CD4-positive, alpha-beta T cell (primary cell): ENCODE results near the gene KCNE1. TPM values are rescaled to one million over a fixed set of nuclear protein-coding genes. Genes with fewer than 3 reads are reported as not detected.

ENCODE experiments used
- ATAC-seq: fragments of 200-7000 bp; cut with Tn5 transposase; one replicate; pipeline ENCODE4 v1.10.0; 2022; ENCODE audit warnings: mild to moderate bottlenecking; ENCODE audit not compliant: poor library complexity
- CTCF ChIA-PET: fragments of 350-600 bp; sonication (Branson Sonifier 250); formaldehyde crosslinking; loops from one replicate; lab custom pipeline; 2021; ENCODE audit warnings: antibody characterized with exemption, inconsistent platforms; lab: Charles Lee
- POLR2A ChIA-PET: fragments of 350-600 bp; sonication (Branson Sonifier 250); formaldehyde crosslinking; loops from one replicate; lab custom pipeline; 2021; ENCODE audit warnings: antibody characterized with exemption, inconsistent platforms; lab: Charles Lee
- DNase-seq, 14 experiments: peaks; one replicate each; pipeline ENCODE4 v3.0.0-alpha.2; 2013 to 2020; ENCODE audit warnings: mixed read lengths in 2 of 14
- H3K27ac ChIP-seq, 2 donors: one replicate each; pipeline versions ENCODE4 v1.5.1 to v1.7.0; 2013; ENCODE audit warnings: low read length in 2 of 2, low read depth in 1 of 2, mild to moderate bottlenecking in 1 of 2
- H3K27me3 ChIP-seq, 2 experiments: 1 replicate in 1 of 2; 2 replicates in 1 of 2; pipeline versions ENCODE4 v1.6.1 to v1.7.0; 2013; ENCODE audit warnings: low read length in 2 of 2, control low read depth in 1 of 2, mild to moderate bottlenecking in 1 of 2, moderate library complexity in 1 of 2; ENCODE audit not compliant: insufficient read depth in 2 of 2, control insufficient read depth in 1 of 2
- H3K36me3 ChIP-seq: one replicate; pipeline ENCODE4 v1.6.1; 2013; ENCODE audit warnings: low read length, control low read depth; ENCODE audit not compliant: insufficient read depth
- H3K4me1 ChIP-seq: one replicate; pipeline ENCODE4 v1.6.1; 2013; ENCODE audit warnings: low read length, control low read depth; ENCODE audit not compliant: insufficient read depth
- H3K4me3 ChIP-seq: one replicate; pipeline ENCODE4 v1.5.1; 2013; ENCODE audit warnings: mild to moderate bottlenecking, low read length, moderate library complexity
- H3K9me3 ChIP-seq, 2 experiments: 1 replicate in 1 of 2; 2 replicates in 1 of 2; pipeline versions ENCODE4 v1.6.1 to v1.7.0; 2013; ENCODE audit warnings: low read length in 2 of 2, mild to moderate bottlenecking in 2 of 2, control low read depth in 1 of 2, moderate library complexity in 1 of 2; ENCODE audit not compliant: control insufficient read depth in 1 of 2, insufficient read depth in 1 of 2
- H3K27ac Mint-ChIP-seq: one replicate; pipeline ENCODE4 v1.8.0; 2020; ENCODE audit warnings: mixed read lengths
- H3K27me3 Mint-ChIP-seq: one replicate; pipeline ENCODE4 v1.8.0; 2021; ENCODE audit warnings: mixed read lengths
- H3K36me3 Mint-ChIP-seq: one replicate; pipeline ENCODE4 v1.8.0; 2021; ENCODE audit warnings: low read depth, mixed read lengths
- H3K4me1 Mint-ChIP-seq: one replicate; pipeline ENCODE4 v1.8.0; 2021; ENCODE audit warnings: low read depth, mixed read lengths
- H3K4me3 Mint-ChIP-seq: one replicate; pipeline ENCODE4 v1.8.0; 2020; ENCODE audit warnings: mild to moderate bottlenecking, mixed read lengths
- H3K9me3 Mint-ChIP-seq: one replicate; pipeline ENCODE4 v1.8.0; 2020; ENCODE audit warnings: mixed read lengths
- intact Hi-C, 2 experiments: fragments of 100-400 bp; cut with DNase I in 1 of 2; cut with micrococcal nuclease in 1 of 2; formaldehyde crosslinking; loops; one replicate each; pipeline versions ENCODE4 v1.15.1 to v1.9.0; 2023 to 2025; cut with DNase I, micrococcal nuclease
- total RNA-seq, 174 experiments: library from RNA in 2 of 174; stranded (reverse) in 2 of 174; gene quantifications; one replicate each; pipeline ENCODE4 v1.2.3 and lab custom pipeline; 2021 to 2026
- TF ChIP-seq, protein P1 (sequence below): fragments of 200-600 bp; IDR thresholded peaks from one replicate; pipeline ENCODE4 v1.8.0; 2022; ENCODE audit warnings: antibody characterized with exemption, mild to moderate bottlenecking

The KCNE1 gene
- total RNA-seq, 2 experiments from 2014 or later = not detected

DNA sequence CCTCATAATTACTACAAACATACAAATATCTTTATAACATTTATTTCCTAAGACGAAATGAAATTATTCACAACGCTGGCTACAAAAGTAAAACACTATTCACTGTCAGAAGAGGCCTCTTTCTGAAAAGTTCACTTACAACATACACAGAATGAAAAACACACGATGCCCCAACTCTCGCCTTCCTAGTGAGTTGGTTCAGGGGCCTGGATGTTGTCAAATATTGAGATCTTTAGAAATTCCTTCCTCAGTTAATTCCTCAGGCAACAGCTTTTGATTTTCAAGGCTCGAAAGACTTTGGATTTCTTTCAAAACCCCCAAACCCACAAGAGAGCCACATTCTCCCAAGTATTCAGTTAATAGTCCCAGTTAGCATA lies 14.2 kb upstream of the KCNE1 start:
- Histone ChIP-seq H3K36me3 (peaks cover 3% of the 10 kb centered on the region), H3K27ac (no peak overlapping the region), H3K4me1 (peaks cover 7% of the 10 kb centered on the region), H3K27me3 (no peaks in the 10 kb centered on the region), H3K9me3 (no peaks in the 10 kb centered on the region), H3K4me3 (peak overlapping the region; percentile 35)
- intact Hi-C loops = no loop called here
- CTCF ChIA-PET = interaction anchor here (1.2 kb wide), 1 partner anchor 166 kb away, joined by 3 read pairs; no protein-coding TSS in a partner anchor
- TF ChIP-seq, protein P1, sequence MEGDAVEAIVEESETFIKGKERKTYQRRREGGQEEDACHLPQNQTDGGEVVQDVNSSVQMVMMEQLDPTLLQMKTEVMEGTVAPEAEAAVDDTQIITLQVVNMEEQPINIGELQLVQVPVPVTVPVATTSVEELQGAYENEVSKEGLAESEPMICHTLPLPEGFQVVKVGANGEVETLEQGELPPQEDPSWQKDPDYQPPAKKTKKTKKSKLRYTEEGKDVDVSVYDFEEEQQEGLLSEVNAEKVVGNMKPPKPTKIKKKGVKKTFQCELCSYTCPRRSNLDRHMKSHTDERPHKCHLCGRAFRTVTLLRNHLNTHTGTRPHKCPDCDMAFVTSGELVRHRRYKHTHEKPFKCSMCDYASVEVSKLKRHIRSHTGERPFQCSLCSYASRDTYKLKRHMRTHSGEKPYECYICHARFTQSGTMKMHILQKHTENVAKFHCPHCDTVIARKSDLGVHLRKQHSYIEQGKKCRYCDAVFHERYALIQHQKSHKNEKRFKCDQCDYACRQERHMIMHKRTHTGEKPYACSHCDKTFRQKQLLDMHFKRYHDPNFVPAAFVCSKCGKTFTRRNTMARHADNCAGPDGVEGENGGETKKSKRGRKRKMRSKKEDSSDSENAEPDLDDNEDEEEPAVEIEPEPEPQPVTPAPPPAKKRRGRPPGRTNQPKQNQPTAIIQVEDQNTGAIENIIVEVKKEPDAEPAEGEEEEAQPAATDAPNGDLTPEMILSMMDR = no peak
- ATAC-seq (no peak), DNase-seq (no peak)
- no peaks in the 10 kb centered on the region for H3K27me3 Mint-ChIP-seq
- POLR2A ChIA-PET = interaction anchor here (1.2 kb wide), 1 partner anchor 912 kb away, joined by 3 read pairs; no protein-coding TSS in a partner anchor
- peaks cover 3% of the 10 kb centered on the region for H3K9me3 Mint-ChIP-seq
- peaks cover 6% of the 10 kb centered on the region for H3K36me3 Mint-ChIP-seq
- H3K4me3 Mint-ChIP-seq = peak overlapping the region; percentile 77
- peaks cover 13% of the 10 kb centered on the region for H3K4me1 Mint-ChIP-seq
- H3K27ac Mint-ChIP-seq = peak overlapping the region; percentile 63

DNA sequence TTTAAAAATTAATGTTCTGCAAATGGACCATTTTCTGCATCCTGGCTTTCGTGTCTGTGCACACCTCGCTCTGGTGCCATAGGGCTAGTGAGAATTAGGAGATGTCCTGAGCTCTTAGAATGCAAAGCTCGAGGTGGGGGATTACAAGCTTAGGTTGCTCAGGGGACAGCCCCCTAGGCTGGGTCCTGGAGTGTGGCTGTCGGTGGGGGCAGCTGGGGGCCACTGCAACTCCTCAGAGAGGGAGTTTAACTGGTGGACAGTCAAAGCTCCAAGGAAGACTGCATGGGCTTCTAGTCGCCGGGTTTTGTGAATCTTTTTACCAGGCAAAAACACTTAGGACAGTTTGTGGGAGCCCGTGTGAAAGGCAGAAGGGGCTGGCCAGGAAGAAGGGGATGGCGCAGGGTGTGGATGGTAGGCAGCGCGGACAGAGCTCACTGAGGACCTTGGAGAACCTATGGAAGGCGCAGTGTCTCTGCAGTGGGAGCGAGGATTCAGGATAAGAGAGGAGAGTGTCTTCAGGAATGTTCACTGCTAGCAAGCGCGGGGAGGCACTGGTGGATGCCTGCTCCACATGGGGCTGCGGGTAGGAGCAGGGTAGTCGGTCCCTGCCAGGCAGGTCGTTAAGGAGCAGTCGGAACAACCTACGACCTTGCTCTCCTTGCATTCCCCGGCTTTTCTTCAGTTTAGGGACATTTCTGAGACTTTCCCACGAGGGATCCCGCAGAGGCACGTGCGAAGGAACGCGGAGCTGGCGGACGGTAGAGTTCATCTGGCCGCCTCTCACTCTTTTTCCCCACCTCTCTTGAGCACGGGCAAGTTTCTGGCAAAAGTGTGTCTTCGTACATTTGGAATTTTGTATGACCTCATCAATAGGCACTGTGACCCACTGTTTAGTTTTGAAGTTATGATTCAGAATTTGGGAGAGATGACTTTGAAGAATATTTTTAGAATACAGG lies 12.9 kb upstream of the KCNE1 start:
- Histone ChIP-seq H3K4me1 (peaks cover 7% of the 10 kb centered on the region), H3K4me3 (no peak overlapping the region), H3K27me3 (no peaks in the 10 kb centered on the region), H3K9me3 (no peaks in the 10 kb centered on the region), H3K27ac (no peak overlapping the region), H3K36me3 (peaks cover 7% of the 10 kb centered on the region)
- Mint-ChIP-seq H3K4me3 (no peak overlapping the region), H3K27me3 (no peaks in the 10 kb centered on the region), H3K4me1 (peaks cover 13% of the 10 kb centered on the region), H3K9me3 (peaks cover 3% of the 10 kb centered on the region), H3K36me3 (peaks cover 6% of the 10 kb centered on the region), H3K27ac (no peak overlapping the region)
- ChIA-PET POLR2A (interaction anchor here (0.7 kb wide), 1 partner anchor 58 kb away, joined by 3 read pairs; no protein-coding TSS in a partner anchor), CTCF (no interaction called here)
- no peak for ATAC-seq
- DNase-seq = no peak
- intact Hi-C loops = no loop called here
- TF ChIP-seq, protein P1 = no peak

DNA sequence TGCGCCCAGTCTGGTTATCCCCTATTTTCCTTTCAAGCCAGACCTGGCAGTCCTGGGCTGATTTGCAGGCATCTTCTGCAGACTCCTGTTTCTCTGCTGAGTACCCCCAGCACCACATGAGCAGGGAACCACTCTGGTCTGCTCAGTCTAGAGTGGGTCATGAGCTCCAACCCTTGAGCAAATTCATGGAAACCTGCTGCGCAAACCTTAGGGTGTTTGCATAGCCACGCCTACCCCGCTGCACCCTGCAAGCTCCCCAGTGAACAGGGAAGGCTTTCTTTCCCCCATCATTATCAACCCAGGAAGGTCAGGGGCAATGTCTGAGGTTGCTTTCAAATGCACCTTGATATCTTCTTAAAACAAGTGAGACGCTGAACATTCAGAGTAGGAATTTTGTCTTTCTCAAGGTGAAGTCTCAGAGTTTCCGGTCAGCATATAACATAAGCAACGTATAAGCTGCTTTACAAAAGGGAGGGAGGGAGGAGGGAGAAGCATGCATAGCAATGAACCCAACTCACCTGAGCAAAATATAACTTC lies 11.1 kb upstream of the KCNE1 start:
- intact Hi-C loops = no loop called here
- no peak for DNase-seq
- H3K27me3 ChIP-seq = no peaks in the 10 kb centered on the region
- no peak overlapping the region for H3K27ac Mint-ChIP-seq
- peaks cover 7% of the 10 kb centered on the region for H3K36me3 ChIP-seq
- TF ChIP-seq, protein P1 = no peak
- ChIA-PET POLR2A (no interaction called here), CTCF (no interaction called here)
- H3K27ac ChIP-seq = no peak overlapping the region
- no peak for ATAC-seq
- peaks cover 7% of the 10 kb centered on the region for H3K36me3 Mint-ChIP-seq
- H3K4me1 ChIP-seq = peaks cover 7% of the 10 kb centered on the region
- H3K4me3 ChIP-seq = no peak overlapping the region
- H3K9me3 Mint-ChIP-seq = peaks cover 3% of the 10 kb centered on the region
- no peaks in the 10 kb centered on the region for H3K9me3 ChIP-seq
- H3K4me1 Mint-ChIP-seq = peaks cover 14% of the 10 kb centered on the region
- H3K4me3 Mint-ChIP-seq = no peak overlapping the region
- no peaks in the 10 kb centered on the region for H3K27me3 Mint-ChIP-seq
